SIG-M5 (cell line): ENCODE data around the gene MED12.

ENCODE experiments used
- DNase-seq: peaks from one replicate; lab custom pipeline; 2025; lab: John Stamatoyannopoulos, UW

MED12 gene

GRCh38 chrX:71118032-71118984 lies at the start of gene MED12:
MED12 (plus strand) TSS chrX:71118596; CDS start chrX:71118755, 159 bp downstream.
- DNase-seq, result no peak

- no peak for DNase-seq
These were observed 47.9 kb upstream of the MED12 start for GRCh38 chrX:71070531-71070930.

GRCh38 chrX:71081330-71082123 lies 36.9 kb upstream of the MED12 start:
- no peak for DNase-seq

DNA sequence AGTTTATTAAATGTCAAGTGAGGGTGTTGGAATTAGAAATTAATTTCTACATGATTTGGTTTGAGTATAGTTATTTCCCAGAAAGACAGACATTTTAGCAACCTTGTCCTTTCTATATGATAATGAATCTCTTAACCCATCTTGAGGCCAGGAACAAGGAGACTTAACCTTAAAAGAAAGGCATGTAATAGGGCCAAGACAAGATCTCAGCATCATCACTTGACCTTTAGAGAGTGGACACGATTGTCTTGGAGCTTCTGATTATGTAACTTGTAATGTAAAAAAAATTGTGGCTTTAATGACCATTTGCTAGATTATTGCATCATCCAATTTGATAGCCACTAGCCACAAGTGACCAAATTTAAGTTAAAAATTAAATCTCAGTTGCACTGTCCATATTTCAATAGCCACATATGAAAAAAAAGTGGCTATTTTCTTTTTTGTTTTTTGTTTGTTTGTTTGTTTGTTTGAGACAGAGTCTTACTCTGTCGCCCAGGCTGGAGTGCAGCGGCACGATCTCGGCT lies 36.2 kb upstream of the MED12 start:
- no peak for DNase-seq

DNA sequence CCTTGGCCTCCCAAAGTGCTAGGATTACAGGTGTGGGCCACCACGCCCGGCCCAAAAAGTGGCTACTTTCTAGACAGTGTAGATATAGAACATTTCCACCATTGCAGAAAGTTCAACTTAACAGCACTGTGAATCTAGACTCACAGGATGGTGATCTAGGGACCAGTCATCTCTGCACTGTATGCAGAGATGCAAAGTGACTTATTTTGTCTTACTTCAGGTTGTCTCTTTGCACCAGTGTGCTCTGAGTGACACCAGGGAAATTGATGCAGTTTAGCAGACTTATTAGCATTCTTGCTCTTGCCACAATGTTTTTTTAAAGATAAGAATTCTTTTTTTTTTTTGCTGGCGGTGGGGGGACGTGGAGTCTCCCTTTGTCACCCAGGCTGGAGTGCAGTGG lies 35.6 kb upstream of the MED12 start:
- no peak for DNase-seq

- DNase-seq, result no peak
These were observed 32.5 kb upstream of the MED12 start for GRCh38 chrX:71085900-71086299.

DNA sequence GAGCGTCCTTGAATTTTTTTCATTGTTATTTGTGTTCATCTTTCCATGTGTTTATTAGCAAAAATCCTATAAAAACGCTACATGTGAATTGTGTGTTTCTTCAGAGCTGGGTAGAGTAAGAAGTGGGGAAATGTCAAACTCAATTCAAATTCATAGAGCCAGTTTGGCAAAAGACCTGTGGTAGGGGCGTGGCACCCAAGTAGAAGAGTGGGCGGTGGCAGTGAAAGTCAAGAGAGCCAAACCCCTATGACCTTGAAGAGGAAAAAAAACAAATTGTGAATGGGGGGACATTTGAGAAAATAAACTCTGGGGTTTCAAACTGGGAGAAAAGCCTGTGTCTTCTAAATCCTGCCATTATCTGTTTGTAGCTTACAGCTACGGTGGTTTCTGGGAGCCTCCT lies 27.1 kb upstream of the MED12 start:
- no peak for DNase-seq

- no peak for DNase-seq
These were observed 23.4 kb upstream of the MED12 start for GRCh38 chrX:71095033-71095432.

GRCh38 chrX:71095555-71095980 lies 22.8 kb upstream of the MED12 start, which contains the start of gene FOXO4:
FOXO4 (plus strand) TSS chrX:71095851; CDS start chrX:71096529, 678 bp downstream.
- peak; percentile 32 for DNase-seq

GRCh38 chrX:71095981-71096759 lies 22.2 kb upstream of the MED12 start:
- no peak for DNase-seq

DNA sequence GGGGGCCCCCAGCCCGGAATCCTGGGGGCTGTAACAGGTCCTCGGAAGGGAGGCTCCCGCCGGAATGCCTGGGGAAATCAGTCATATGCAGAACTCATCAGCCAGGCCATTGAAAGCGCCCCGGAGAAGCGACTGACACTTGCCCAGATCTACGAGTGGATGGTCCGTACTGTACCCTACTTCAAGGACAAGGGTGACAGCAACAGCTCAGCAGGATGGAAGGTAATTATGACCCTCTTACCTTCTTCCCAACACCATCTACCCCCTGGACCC lies 21.7 kb upstream of the MED12 start:
- DNase-seq, result no peak

DNA sequence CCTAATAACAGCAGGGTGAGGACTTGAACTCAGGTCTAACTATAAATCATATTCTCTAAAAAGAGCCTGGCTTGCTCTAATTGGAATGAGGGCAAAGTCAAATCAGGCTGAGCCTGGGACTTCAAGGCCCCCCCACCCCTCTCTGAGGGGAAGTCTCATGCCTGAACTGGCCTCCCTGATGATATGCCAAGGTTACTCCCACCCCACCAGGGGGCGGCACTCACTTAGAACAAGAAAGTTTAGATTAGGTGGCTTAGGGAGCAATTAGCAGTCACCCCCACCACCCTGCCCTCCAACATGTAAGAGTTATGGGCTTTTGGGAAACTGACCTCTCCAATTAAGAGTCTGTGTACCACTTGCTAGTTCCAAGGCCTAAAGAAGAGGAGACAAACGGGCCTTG lies 20.1 kb upstream of the MED12 start:
- DNase-seq, result no peak

GRCh38 chrX:71098951-71099506 lies 19.4 kb upstream of the MED12 start:
- DNase-seq, result no peak

DNA sequence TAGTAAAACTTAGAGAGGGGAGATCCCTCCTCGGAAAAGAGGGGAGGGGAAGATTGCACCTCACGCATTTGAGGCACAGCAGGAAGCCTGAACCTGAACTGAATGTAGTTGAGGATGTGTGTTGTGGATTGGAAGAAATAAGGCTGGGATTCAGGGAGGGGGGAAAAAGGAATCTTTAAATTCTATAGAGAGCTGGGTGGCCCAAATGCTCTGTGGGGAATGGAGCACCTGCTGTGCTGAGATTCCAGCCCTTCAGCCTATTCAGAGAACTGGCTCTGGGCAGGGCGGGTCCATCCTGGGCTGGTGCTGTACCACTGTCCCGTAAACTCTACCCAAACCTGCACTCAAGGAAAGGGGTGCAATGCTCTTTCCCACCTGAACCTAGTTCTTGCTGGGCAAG lies 18.7 kb upstream of the MED12 start:
- DNase-seq, result no peak

- no peak for DNase-seq
These were observed 17.6 kb upstream of the MED12 start for GRCh38 chrX:71100581-71101505.

DNA sequence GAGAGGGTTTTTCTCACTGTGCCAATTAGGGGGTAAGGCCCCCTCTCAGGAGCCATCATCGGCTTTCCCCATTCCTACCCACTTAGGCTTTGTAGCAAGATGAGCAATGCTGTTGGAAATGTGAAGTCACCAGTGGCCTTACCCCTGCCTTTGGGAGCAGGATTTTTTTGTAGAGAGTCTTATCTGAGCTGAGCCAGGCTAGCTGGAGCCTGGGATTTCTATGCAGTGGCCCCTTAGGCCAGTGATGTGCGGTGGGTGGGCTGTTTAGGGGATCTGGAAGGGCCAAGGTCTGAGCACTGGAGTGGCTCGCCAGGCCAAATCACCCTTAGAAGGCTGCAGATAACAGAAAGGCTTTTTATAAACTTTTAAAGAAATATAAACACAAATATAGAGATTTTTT lies 16.1 kb upstream of the MED12 start:
- no peak for DNase-seq

DNA sequence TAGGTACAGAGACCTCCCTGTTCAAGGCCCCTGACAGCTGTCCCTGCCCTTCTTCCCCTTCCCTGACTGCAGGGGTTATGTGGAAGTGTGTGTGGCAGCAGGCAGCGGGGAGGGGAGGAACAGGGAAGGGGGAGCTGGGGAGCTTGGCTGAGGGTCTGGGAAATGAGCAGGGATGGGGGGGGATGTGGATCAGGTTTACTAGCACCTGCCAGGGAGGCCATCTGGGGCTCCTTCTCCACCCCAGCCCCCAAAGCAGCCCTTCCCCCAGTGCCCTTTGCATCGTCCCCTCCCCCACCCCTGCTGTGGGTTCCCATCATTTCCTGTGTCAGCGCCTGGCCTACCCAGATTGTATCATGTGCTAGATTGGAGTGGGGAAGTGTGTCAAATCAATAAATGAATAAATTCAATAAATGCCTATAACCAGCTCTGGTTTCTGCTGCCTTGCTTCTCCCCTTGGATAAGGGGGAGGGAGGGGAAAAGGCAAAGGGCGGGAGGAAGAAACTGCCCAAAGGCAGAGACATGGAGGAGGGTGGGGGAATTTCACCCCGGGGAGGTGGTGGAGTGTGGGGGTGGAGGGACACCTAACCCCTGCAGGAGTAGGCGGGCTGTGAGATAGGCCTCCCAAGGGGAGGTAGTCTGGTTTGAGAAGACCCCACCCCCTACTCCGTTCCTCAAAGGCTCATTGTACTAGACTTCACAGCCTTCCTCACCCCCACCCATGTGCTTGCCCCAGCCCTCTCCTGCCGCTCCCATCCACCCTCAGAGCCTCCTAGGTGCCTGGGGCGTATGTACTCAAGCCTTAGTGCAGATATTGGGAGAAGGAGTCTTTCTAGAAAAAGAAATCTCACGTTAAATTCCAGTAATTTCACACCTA lies 15.0 kb upstream of the MED12 start:
- DNase-seq, result no peak

DNA sequence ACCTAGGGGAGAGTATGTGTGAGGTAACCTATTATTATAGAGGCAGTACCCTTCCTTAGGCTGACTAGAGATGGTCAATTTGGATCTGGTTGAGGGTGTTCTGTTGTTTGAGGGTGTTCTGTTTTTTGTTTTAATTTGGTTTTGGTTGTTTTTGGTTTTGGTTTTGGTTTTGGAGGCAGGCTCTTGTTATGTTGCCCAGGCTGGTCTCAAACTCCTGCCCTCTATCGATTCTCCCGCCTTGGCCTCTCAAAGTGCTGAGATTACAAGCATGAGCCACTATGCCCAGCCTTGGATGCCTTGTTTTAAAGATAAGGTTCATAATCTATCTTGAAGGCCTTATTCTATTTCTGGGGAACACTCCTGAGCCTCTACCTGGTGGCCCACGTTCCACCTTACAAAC lies 12.8 kb upstream of the MED12 start:
- no peak for DNase-seq

DNA sequence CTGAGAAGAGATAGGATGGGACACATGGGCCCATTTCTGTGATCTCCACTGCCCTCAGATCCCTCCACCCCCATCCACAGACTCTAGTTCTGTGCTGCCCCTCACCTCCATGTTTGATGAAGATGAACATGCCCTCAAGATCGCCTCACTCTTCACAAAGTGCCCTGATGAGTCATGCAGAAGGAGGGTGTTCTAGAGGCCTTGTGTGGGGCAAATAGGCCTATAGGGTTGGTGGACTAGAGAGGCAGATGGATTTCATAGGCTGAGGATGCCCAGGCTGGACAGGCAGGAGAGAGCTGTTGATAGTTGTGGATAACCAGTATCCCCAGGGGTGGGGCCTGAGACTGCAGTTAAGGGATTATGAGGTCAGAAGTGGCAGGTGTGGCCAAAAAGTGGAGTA lies 12.0 kb upstream of the MED12 start, which contains the start of gene CXorf65:
CXorf65 (minus strand) TSS at position 314 of the 400 bp plus-strand sequence; CDS start at position 130, 184 bp downstream.
- no peak for DNase-seq

- DNase-seq, result no peak
These were observed 11.2 kb upstream of the MED12 start for GRCh38 chrX:71107245-71107644.
